Astrocyte of the cerebellum (primary cell): ENCODE results near the gene SQOR.

Experiments
- DNase-seq: peaks from one replicate; pipeline ENCODE4 v3.0.0-alpha.2; 2011; ENCODE audit warnings: low read depth
- H3K4me3 ChIP-seq: 2 replicates; pipeline ENCODE4 v1.5.1; 2011; ENCODE audit warnings: mild to moderate bottlenecking, low read depth, low read length, moderate library complexity
- in situ Hi-C: cut with HindIII; loops from 2 replicates; pipeline ENCODE4 v1.10.0; 2017; ENCODE audit warnings: low sequenced_read_pairs
- TF ChIP-seq, protein P1 (sequence below): IDR thresholded peaks from 2 replicates; pipeline ENCODE4 v1.5.1; 2012; ENCODE audit warnings: low read length, low read depth, moderate library complexity, mild to moderate bottlenecking; ENCODE audit errors: missing control alignments

SQOR gene

DNA sequence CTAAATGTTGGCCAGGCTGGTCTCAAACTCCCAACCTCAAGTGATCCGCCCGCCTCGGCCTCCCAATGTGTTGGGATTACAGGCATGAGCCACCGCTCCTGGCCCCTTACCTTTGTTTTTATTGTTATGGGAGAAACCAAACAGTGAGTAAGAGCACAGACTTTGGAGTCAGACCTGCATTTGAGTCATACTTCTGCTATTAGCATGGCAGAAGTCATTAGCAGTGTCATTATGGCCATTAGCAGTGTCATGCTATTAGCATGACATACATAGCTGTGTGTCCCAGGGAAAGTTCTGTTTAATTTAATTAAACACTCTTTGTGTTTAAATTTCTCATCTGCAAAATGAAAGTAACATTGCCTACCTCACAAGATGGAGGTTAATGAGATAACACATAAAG lies 54.8 kb downstream of the SQOR start:
- no peak overlapping the region for H3K4me3 ChIP-seq
- in situ Hi-C loops = no loop called here
- no peak for DNase-seq
- TF ChIP-seq, protein P1, sequence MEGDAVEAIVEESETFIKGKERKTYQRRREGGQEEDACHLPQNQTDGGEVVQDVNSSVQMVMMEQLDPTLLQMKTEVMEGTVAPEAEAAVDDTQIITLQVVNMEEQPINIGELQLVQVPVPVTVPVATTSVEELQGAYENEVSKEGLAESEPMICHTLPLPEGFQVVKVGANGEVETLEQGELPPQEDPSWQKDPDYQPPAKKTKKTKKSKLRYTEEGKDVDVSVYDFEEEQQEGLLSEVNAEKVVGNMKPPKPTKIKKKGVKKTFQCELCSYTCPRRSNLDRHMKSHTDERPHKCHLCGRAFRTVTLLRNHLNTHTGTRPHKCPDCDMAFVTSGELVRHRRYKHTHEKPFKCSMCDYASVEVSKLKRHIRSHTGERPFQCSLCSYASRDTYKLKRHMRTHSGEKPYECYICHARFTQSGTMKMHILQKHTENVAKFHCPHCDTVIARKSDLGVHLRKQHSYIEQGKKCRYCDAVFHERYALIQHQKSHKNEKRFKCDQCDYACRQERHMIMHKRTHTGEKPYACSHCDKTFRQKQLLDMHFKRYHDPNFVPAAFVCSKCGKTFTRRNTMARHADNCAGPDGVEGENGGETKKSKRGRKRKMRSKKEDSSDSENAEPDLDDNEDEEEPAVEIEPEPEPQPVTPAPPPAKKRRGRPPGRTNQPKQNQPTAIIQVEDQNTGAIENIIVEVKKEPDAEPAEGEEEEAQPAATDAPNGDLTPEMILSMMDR = no peak

DNA sequence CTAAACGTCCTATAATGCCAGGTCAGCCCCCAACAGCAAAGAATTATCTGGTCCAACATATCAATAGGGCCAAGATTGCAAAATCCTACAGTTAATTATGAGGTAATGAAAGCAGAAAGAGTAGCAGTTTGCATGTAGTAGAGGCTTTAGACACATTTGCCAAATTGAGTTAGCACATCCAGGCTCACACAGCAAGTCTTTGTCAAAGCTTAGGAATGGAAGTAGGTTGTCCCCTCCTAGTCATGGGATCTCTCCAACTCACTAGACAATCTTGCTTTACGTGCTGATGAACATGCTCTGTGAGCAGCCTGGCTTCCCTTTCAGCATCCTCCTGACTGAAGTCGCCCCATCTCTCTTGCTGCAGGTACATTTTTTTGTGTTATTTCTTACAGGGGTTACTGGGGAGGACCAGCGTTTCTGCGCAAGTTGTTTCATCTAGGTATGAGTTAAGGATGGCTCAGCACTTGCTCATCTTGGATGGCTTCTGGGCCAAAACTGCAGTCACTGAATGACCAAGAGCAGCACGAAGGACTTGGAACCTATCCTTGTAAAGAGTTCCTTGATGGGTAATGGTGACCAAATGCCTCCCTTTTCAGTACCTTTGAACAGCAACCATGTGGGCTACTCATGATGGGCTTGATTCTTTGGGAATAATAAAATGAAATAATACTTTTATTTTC lies 55.9 kb downstream of the SQOR start:
- no peak overlapping the region for H3K4me3 ChIP-seq
- DNase-seq = no peak
- TF ChIP-seq, protein P1 = no peak
- in situ Hi-C loops = no loop called here

DNA sequence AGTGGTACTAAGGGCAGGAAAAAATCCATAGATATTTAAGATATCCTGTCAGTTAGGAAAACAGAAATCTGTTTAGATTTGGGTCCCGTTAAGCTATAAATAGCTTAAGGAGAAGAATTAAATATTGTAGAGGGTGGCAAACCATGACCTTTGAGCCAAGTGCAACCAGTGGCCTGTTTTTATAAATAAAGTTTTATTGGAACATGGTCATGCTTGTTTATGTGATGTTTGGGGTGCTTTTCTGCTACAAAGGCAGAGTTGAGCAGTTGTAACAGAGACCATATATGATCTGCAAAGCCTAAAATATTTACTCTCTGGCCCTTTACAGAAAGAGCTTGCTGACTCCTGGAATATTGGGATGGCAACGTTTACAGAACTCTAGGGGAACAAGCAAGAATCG lies 66.3 kb downstream of the SQOR start:
- TF ChIP-seq, protein P1 = no peak
- in situ Hi-C loops = no loop called here

DNA sequence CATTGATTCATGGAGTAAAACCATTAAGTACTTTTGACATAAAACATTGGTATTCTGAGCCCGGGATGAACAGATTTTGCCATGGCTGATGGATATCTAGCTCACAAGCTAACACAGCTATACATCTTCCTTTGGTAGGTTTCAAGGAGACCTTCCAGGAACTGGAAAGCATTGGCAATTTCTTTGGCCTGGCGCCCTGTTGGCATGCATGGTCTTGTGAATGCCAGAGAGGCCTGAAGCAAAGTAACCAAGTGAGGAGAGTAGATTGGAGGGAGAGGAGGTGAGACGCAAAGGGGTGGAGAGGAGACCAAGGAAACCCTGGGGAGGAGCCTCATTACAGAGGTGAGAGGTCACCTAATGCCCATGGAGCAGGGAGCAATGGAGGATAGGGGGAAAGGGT lies 67.2 kb downstream of the SQOR start:
- no peak overlapping the region for H3K4me3 ChIP-seq
- DNase-seq = no peak

More for the DNA sequence above, 66.3 kb downstream of the SQOR start:
- DNase-seq = no peak
- no peak overlapping the region for H3K4me3 ChIP-seq

DNA sequence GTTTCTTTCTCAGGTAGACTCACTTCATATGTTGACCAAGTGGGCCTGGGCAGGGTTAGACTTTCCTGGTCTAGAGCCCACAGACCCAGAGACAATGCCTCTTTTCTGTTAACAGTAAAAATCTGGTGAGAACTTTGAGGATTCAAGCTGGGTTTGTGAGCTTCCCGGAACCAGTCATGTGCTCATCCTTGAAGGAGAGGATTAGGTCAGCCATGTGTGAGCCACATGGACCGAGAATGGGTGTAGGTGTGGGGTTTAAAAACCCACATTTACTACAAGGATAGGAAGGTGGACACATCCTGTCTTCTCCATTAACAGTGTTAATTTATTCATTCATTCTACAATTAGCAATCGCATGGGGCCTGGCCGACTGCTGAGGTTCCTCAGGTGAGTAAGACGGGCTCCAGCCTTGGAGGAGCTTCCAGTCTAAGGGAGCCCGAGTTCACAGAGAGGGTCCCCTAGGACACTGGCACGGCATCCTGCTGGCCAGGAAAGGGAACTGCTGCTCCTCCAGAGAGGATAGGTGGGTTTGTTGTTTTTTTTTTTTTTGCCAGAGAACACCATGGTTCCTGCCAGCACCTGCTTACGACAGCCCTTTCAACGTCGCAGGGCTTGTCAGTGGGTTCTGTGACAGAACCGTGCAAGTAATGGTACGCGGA lies 69.0 kb downstream of the SQOR start:
- in situ Hi-C loops = no loop called here
- TF ChIP-seq, protein P1 = peak; percentile 15
- H3K4me3 ChIP-seq = peak overlapping the region; percentile 49
- no peak for DNase-seq

More for the DNA sequence above, 67.2 kb downstream of the SQOR start:
- in situ Hi-C loops = no loop called here
- TF ChIP-seq, protein P1 = no peak

DNA sequence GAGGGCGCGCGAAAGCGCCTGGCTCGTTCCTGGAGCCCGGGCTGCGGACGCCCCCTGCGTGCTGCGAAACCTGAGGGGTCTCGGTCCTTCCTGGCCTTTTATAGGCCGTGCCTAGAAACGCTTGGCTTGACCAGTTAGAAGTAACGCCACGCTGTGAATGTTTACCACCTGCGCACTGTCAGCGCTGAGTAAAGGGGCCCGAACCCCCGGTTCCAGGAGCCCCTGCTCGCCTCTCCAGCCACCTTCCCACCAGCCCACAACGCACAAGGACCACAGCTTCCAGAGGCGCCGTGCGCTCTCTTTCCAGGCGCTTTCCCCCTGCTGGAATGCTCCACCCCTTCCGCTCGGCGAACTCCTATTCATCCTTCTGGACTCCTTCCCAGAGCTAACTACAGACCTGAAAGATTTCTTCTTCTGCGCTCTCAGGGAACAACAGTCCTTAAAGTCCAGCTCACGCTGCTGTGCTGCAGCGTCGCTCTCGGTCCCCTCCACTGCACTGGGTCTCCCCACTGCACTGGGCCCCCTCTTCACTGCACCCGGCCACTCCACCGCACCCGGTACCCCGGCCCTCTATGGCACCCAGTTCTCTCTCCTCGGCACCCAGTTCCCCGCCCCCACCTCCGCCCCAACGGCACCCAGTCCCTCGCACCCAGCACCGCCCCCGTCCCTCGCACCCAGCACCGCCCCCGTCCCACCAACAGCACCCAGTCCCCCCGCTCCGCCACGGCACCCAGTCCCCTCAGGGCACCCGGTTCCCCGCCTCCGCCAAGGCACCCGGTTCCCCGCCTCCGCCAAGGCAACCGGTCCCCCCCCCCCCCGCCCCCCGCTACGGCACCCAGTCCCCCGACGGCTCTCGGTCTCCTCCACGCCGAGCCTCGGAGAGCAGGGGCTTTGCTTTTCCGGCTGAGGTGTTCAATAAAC lies 69.8 kb downstream of the SQOR start:
- in situ Hi-C loops = loop anchor here (5.0 kb wide), 1 partner anchor 62 kb away; no protein-coding TSS in a partner anchor
- H3K4me3 ChIP-seq = peak overlapping the region; percentile 49
- no peak for DNase-seq
- TF ChIP-seq, protein P1 = no peak
